Measurements from ENCODE around the gene ANXA4.

ANXA4 gene

DNA sequence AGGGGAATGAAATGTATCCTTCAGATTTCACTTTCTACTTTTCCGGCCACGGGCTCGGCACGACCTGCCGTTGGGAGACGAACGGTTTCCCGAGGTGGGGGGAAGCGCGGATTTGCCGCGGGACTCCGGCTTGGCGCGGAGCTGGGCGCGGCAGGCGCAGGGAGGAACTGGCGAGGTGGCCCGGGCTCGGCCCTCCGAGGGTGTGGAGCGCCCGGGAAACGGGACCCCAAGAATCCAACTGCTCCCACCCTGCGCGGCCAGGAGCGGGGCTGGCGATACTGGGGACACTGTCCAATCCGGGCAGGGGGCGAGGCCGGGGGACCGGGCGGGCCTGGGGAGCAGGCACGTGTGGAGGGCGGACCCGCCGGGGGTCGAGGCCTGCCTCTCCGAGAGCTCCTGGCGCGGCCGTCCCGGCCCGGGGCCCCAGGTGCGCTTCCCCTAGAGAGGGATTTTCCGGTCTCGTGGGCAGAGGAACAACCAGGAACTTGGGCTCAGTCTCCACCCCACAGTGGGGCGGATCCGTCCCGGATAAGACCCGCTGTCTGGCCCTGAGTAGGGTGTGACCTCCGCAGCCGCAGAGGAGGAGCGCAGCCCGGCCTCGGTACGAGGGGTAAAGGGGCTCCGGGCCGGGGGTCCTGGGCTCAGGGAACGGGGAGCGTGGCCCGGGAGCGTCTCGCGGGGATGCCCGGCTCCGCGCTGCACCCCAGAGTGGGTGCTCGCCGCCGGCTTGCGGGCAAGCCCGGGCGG, at the start of gene ANXA4:
ANXA4 (plus strand) TSS at position 560 of the 747 bp plus-strand sequence. CDS start 39,432 bp downstream, outside the sequence.
- DNase-seq: peak; percentile 74 to 82

DNA sequence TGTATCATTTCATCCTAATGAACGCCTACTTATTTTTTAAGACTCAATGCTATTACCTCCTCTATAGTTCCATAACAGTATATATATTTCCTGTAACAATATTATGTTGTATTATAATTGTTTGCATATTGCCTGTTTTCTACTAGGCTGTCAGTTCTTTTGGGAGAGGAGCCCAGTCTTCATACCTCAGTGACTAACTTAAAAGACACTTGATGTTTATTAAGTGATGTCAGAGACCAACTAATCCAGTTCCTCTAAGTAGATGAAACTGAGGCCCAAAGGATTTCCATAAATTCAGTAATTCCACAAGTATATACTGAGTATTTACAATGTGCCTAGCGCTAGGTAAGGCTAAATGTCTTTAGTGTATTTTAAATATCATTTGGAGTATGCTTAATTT, 49.5 kb upstream of the ANXA4 start:
- no peak for DNase-seq

DNA sequence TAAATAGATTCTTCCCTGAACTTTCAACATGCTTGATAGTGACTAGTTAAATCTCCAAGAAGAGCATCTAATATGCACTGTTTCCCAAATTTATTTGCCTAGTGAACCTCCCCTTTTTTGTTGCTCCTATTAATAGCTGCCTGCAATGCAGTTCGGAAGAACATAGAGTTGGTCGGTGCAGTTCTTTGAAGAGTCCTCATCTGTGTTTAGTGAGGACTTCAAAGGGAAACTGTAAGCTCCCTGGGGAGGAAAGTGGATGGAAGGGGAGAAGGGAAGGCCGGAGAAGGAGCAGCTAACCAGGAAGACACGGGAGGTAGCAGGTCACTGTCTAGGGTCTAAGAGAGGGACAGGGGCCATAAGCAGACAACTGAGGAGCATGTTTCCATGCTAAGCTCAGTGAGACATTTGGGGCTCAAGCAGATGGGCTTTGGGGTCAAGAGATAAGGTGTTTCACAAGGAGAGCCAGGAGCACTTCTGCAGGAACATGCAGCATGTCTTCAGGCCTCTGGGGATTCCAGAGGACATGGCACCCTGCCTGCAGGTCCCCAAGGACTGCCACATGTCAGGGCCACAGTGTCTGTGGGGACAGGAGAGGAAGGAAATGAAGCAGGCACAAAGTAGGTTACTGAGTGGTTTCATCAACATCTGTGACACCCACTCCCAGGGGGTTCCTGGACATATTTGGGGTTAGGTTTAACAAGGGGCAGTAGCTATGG, 48.7 kb upstream of the ANXA4 start:
- peak; percentile 42 to 50 for DNase-seq

DNA sequence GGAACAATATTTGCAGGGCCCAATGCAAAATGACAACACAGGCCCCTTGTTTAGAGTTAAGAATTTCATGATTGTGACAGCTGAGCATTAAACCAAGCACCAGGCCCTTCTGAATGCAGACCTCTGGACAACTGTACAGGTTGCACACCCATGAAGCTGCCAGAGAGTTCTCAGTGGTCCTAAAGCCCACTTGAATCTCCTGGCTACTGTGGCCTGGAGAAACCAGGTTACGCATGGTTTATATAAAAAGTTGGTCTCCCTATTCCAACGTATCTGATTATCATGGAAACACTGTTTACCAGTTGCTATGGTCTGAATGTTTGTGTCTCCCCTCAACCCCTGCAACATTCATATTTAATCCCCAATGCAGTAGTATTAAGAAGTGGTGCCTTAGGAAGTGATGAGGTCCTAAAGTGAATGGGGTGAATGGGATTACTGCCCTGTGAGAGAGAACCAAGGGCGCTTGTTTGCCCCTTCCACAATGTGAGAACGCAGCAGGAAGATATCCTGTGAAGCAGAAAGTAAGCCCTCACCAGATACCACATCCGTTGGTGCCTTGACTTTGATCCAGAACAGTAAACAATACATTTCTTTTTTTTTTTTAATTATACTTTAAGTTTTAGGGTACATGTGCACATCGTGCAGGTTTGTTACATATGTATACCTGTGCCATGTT, 48.0 kb upstream of the ANXA4 start:
- DNase-seq: no peak

DNA sequence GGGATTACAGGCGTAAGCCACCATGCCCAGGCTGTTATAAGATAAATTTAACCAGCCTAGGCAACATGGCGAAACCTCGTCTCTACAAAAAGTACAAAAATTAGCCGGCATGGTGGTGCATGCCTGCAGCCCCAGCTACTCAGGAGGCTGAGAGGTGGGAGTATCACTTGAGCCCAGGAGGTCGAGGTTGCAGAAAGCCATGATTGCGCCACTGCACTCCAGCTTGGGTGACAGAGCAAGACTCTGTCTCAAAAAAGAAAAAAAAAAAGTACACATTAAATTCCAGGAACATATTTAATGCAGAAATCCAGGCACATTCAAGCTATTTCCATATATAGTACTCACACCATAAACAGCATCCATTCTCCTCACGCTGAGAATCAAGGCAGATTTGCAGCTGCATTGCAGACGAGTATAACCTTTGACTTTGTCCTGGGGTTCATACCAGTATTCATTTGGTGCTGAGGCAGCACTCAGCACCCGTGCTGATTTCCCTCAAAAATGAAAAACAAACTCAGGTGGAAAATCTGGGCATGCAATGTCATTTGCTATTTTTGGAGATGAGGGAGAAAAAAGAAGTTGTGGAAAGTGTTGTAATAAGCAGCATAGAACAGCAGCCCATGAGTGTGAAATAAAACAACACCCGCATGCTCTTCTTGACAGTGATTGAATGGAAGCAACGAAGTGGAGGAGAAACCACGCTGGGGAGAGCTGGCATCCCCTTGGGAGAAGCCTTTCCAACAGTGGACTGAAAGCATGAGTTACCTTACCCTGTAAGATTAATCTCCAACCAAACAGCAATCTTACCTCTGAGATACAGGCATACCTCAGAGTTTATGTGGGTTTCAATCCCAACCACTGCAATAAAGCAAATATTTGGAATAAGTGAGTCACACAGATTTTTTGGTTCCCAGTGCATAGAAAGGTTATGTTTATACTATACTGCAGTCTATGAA, 46.8 kb upstream of the ANXA4 start:
- no peak for DNase-seq

DNA sequence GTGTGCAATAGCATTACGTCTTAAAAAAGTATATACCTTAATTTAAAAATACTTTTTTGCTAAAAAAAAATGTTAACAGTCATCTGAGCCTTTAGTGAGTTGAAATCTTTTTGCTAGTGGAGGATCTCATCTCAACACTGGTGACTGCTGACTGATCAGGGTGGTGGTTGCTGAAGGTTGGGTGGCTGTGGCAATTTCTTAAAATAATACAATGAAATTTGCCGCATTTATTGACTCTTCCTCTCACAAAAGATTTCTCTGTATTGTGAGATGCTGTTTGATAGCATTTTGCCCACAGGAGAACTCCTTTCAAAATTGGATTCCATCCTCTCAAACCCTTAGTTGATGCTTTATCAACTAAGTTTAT, 46.1 kb upstream of the ANXA4 start:
- DNase-seq: no peak

DNA sequence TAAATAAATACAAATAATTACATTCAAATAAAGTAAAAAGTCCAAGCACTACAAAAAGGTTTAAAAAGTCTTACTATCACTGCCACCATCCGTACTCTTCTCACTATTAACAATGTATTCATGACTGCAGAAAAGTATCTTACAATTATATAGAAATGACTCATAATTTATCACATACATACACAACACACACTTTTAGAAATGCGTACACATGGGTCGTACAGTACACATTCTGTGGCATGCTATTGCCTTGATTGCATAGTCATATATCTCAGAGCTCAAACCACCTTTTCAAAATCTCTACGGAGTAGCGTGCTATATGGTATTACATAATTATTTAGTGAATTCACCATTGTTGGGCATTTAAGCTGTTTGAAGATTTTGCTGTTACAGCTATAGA, 41.6 kb upstream of the ANXA4 start:
- no peak for DNase-seq

DNA sequence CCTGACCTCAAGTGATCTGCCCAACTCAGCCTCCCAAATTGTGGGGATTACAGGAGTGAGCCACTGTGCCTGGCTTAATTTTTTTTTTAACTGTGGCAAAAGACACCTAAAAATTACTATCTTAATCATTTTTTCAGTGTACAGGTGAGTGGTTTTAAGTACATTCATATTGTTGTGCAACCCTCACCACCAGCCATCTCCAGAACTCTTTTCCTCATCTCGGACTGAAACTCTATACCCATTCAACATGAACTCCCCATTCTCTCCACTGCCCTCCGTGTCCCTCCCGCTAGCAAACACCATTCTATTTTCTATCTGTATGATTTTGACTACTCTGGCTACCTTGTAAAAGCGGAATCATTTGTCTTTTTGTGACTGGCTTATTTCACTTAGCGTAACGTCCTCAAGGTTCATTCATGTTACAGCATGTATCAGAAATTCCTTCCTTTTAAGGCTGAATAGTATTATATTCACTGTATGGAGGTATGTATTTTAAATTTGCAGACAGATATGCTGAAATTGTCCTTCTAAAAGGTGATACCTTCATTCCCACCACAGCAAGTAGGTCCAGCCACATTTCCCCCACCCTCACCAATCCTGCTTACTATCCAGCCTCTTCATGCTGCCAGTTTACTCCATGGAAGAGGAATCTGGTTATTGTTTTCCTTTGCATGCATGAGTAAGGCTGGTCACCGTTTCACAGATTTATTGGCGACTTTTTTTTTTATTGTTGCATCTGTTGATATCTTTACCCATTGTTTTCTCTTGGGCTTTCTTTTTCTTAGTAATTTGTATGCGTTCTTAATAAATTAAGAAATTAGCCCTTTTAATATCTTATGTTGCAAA, 40.6 kb upstream of the ANXA4 start:
- DNase-seq: no peak

DNA sequence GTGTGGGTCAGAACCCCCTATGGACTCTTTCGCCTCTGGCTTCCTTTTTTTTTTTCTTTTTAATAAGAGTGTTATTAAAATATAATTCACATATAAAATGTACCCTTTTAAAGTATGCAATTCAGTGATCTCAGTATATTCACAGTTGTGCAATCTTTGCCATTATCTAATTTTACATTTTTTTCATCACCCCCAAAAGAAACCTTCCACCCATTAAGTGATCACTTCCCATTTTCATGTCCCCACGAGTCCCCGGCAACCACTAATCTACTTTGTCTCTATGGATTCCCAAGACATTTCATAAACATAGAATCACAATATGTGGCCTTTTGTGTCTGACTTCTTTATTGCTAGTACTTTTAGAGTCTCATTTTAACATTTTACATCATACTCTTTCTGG, 38.7 kb upstream of the ANXA4 start:
- no peak for DNase-seq

DNA sequence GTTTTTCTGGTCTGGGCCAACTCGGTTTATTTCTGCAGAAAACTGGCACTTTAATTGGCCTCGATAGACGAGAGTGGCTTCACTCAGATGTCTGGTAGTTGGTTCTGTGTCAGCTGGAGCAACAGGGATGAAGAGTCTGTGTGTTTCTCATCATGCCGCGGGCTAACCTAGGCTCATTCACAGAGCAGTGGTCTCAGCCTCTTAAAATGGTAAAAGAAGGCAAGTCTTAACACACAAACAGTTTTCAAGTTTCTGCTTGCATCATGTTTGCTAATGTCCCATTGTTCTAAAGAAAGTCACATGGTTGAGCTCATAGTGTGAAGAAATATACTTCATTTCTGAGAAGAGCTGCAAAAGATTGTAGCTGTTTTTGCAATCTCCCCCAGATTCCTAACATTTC, 37.5 kb upstream of the ANXA4 start:
- no peak for DNase-seq

DNA sequence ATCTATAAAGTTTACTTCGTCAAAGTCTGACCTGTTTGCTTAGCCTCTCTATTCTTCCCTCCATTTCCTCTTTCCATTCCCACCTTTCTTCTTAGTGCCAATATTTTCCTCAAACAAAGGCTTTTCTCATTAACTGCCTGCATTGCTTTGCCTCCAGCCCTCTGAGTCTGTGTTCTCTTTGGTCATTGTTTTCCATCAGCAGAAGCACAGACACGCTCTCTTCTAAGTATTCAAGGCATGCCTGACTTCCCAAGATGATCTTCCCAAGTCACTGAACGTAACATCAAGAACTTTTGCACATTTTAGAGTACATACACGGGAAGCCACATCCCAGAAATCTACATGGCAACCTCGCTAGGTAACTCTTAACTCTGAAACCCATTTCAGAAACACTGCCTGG, 32.6 kb upstream of the ANXA4 start:
- no peak for DNase-seq

DNA sequence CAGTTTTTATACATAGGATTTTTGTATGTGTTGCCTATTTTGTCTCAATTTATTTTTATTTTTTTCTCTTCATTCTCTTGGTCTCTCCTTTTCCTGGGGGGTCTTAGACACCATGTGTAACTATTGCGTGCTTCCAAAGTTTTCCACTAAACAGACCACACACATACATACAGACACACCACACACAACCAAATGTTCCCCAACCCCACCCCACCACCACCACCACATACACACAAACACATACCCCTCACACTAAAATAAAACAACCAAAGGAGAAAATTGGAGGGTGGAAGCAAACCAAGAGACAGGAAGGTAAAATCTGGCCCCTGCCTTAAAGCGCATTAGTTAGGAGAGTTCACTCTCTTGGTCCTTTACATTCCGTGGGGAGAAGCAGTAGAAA, 30.0 kb upstream of the ANXA4 start:
- no peak for DNase-seq

DNA sequence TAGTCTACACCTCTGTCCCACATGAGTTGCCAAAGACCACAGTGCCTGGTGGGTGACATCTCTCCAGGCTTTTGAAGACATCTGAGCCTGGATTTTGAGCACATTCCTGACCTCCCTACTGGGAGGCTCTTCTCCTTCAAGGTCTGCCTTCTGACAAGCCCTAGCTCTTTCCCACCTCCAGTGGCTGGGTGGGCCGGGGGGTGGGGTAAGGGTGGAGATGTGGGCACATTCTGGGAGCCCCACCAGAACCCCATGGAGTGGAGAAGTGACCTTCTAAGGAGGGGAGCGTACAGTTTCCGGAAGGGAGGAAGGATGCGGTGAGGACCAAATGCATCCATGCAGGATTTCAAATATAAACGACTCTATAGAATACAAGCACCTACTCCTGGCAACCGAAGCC, 27.9 kb upstream of the ANXA4 start:
- no peak for DNase-seq

DNA sequence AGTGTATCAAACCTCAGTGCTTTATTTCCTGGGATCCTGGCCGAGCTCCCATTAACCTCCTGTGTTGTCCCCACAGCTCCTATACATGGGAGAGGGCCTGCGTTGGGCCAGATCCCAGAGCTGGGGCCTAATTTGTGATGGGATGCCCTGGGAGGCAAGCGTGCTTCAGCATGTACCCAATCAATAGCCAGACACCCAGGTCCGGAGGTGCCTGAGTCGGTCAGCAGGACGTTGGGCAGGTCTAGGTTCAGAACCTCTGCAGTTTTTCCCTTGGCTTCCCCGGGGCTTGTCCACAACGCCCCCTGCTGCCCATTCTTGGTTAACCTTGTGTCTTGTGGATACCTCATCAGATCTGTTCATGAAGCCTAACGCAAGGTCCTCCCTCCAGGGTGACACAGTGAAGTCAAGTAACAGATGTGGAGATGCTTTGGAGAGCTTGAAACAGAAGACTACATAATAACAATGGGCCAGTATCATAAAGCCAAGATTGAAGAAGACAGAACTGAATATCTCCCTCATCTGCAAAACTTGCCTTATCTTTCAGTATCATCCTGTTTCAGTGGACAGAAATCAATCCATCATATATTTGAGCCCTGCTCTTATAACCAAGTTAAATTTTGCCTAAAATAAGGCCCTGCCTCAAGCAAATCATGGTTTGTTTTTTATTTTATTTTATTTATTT, 27.3 kb upstream of the ANXA4 start:
- DNase-seq: peak; percentile 93 to 97

DNA sequence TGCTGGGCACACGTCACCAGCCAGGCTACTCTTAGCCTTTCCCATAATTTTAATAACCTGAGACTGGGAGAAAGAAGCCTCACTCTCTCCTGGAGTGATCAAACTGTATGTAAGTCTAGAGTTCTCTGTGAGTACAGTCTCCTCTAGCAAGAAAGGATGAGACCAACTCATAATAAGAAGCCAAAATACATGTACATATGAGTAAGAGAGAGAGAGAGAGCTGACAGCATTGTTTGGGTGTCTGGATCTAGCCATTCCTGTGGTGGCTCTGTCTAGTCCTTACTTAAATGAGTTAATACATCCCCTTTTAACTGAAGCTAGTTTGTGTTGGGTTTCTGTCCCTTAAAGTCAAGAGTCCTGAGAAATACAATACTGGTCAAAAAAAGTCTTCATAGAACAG, 26.0 kb upstream of the ANXA4 start:
- no peak for DNase-seq

DNA sequence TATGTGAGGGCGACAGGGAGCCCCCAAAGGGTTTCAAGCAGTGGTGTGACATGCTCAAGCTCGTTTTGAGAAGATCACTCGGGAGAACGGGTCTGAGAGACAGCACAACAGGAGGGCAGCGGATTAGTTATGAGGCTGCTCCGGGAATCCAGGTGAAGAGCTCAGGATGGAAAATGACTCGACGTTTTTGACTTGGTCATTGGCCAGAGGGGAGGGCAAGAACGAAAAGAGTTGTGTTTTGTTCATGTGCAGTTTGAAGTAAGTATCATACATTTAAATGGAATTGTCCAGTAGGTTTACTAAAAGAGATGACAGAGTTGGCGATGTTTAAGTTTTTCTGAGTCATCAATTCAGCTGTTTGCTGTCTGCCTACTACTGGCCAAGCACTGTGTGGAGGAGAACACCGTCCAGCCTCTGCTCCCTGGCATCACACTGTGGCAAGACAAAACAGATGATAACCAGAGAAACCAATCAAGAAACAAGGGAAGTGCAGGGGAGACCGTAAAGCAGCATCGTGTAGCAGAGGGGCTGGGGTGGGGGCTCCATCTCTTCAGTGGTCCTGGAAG, 25.3 kb upstream of the ANXA4 start:
- no peak for DNase-seq

DNA sequence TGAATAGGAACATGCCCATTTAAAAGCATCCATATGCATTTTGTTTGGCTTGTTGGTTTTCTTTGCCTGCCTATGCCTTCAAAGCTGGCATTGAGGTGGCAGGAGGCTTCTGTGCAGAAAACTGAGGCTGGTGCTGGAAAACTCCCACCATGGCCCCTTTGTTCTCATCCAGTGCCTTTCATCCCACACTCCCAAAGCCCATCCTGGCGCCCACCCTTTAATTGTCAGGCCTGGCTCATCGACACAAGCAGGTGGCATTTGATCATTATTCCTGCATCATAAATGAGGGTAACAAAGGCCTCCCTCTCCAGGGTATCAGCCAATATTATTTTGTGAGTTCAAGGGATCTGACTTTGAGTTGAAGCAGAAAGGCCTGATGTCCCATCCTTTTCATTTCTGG, 24.7 kb upstream of the ANXA4 start:
- DNase-seq: no peak

DNA sequence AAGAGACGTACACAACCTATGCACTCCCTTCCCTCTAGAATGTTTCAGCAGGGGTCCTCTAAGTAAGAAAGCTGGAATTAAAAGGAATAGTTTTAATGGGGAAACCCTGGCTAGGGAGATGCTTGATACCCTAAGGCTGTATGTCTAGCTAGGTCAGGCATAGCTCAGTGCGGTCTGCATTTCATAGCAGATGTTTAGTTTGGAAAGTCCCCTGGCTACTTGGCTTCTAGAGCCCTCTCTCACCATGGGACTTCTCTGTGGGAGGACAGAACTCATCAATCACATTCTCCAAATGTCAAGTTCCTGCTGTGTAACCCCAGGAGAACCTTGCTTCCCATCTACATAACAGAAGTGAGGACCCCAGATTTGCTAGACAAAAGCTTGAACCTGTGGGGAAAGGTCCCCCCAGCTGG, 24.1 kb upstream of the ANXA4 start:
- DNase-seq: no peak

DNA sequence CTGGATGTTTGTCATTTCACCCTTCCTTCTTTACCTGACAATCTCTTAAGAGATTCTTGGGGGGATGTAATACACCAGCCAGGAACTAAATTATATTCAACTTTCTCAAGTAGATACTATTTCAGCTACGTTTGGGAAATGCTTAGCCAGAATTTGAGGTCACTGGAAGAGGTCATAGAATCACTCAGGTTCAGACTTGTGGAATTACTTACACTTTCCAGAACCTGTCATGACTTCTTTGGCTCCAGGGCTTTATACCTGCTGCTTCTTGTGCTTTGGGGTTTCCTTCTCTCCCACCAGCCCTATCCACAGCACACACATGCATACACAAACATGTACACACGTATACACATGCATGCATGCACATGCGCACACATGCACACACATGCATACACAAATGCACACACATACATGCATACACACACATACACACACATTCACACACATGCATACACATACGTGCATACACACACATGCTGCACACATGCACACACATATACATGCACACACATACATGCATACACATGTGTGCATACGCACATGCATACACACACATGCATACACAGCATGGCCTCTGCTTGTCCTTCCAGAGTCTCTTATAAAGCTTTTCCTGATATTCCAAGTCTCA, 23.5 kb upstream of the ANXA4 start:
- no peak for DNase-seq

DNA sequence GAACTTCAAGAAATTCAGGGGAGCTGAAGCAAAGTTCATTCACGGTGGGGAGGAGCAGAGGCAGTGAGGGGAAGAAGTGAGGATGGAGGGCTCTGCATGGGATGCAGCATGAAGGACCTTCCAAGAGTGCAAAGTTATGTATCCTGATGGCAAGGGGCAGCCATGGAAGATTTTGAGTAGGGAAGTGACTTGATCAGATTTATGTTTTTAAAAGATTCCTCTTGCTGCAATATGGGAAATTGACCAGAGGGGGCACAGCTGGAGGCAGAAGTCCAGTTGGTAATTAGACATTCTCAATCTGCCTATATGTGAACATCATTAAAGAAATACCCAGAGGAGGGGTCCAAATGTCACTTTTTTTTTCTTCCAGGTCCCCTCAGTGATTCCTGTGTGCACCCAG, 21.5 kb upstream of the ANXA4 start:
- no peak for DNase-seq

DNA sequence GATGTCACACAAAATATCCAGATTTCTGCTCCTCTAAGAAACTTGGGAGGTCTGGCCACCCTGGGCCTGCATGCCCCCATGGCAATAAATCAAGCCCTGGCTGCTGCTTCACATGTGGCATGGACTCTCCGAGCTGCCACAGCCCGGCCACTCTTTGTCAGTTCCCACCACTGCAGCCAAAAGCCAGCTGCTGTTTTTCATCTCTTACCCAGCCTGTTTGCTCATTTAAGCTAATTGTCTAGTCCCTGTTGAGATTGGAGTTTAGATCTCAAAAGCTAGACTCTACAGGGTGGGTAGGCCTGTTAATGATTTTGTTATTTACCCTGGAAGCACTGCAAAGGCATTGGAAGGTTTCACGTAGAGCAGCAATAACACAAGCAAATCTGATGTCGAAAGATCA, 20.9 kb upstream of the ANXA4 start:
- DNase-seq: no peak
